ENCODE measurements around the gene DENND1A.
"Not testable (repeated sequence)": the region's sequence is repeated elsewhere in the genome, so short reads cannot be mapped to it uniquely, and the experiment has no call there.

Gene DENND1A

DNA sequence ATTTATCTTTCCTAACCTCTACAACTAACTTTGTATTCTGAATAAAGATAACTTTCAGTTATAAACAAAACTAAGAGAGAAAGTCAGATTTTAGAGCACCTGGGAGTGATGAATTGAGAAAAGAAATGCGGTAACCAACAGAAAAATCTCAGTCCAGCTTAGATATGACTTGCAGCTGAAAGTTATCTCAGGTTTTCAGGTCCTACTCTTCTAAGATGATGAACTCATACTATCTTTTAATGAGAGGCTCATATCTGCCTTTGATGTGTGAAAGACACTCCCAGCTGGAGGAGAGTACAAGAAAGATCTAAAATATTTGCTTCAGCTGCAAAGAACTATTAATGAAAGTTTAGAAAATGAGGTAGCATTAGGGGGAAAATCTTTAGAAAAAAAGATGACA lies 190.5 kb downstream of the DENND1A start:
- DNase-seq (ENCODE audit: low read depth), result no peak
- no peak overlapping the region for H3K4me3 ChIP-seq (ENCODE audit: low read depth, low read length)
- TF ChIP-seq, protein P1, sequence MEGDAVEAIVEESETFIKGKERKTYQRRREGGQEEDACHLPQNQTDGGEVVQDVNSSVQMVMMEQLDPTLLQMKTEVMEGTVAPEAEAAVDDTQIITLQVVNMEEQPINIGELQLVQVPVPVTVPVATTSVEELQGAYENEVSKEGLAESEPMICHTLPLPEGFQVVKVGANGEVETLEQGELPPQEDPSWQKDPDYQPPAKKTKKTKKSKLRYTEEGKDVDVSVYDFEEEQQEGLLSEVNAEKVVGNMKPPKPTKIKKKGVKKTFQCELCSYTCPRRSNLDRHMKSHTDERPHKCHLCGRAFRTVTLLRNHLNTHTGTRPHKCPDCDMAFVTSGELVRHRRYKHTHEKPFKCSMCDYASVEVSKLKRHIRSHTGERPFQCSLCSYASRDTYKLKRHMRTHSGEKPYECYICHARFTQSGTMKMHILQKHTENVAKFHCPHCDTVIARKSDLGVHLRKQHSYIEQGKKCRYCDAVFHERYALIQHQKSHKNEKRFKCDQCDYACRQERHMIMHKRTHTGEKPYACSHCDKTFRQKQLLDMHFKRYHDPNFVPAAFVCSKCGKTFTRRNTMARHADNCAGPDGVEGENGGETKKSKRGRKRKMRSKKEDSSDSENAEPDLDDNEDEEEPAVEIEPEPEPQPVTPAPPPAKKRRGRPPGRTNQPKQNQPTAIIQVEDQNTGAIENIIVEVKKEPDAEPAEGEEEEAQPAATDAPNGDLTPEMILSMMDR (conservative IDR thresholded peaks at IDR 0.05; ENCODE audit: low read depth, low read length), result no peak

DNA sequence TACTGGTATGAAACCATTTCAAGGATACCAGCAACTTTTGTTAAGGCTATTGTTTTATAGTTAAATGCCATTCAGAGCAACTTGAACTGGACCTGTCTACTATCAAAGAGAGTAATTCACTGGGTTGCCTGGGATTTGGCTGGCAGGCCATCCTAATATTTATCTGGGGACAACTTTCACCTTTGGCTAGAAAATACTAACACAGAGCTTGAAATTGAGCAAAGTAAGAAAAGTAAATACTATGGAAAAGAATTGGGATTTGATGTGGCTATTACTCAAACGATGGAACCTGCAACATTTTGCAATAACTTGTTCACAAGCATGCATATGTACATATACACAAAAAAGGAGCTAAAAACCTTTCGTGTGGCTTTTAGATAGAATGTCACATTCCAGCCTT lies 191.3 kb downstream of the DENND1A start:
- TF ChIP-seq, protein P1 (conservative IDR thresholded peaks at IDR 0.05; ENCODE audit: low read depth, low read length), result no peak
- no peak overlapping the region for H3K4me3 ChIP-seq (ENCODE audit: low read depth, low read length)
- DNase-seq (ENCODE audit: low read depth), result no peak

DNA sequence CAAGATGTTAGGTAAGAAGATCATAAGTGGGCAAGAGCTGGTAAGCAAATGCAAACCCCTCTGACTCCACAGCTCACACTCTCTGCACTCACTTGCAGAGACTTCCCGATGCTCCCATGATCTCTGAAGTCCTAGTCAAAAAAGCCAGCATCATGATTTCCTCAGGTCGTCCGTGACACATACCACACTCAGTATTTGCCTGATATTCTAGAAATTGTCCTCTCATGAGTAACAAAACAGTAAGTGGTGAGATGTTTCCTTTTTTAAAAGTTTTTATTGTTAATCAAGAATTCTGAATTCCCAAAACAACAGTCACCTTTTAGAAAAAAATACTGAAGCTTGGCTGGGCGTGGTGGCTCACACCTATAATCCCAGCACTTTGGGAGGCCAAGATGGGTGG lies 194.6 kb downstream of the DENND1A start:
- DNase-seq (ENCODE audit: low read depth), result no peak
- no peak overlapping the region for H3K4me3 ChIP-seq (ENCODE audit: low read depth, low read length)
- TF ChIP-seq, protein P1 (conservative IDR thresholded peaks at IDR 0.05; ENCODE audit: low read depth, low read length), result no peak

DNA sequence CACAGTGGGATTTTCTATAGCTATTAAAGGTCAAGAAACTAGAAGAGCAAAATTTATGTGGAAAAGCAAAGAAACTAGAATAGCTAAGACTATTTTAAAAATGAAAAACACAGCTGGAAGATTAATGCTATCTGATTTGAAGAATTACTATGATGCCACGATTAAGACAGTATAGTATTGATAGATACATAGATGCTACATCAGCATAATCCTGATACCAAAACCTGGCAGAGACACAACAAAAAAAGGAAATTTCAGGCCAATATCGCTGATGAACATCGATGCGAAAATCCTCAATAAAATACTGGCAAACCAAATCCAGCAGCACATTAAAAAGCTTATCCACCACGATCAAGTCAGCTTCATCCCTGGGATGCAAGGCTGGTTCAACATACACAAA lies 201.4 kb downstream of the DENND1A start:
- DNase-seq (ENCODE audit: low read depth); H3K4me3 ChIP-seq (ENCODE audit: low read depth, low read length): not testable (repeated sequence)

- TF ChIP-seq, protein P1 (conservative IDR thresholded peaks at IDR 0.05; ENCODE audit: low read depth, low read length), result no peak
- DNase-seq (ENCODE audit: low read depth), result peak; percentile 15
- H3K4me3 ChIP-seq (ENCODE audit: low read depth, low read length), result no peak overlapping the region
These were observed 202.6 kb downstream of the DENND1A start for GRCh38 chr9:123727332-123727731.

DNA sequence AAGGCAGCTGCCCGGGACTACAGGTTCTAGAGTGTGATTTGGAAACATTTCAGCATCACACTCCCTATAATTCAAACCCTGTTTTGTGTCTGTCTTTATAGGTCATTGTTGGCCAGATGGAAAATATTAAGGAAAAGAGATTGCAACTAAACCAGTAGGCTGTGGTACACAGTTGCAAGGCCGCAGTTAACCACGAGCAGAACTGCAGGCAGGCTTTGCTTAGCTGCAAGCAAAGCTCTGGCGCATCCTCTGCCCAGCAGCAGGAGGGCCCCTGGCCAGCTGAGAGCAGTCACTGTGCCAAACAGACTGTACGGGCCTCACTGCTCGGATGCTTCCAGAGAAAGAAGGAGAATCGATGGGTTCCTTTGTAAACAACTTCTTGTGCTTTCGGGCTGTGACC lies 204.5 kb downstream of the DENND1A start:
- no peak overlapping the region for H3K4me3 ChIP-seq (ENCODE audit: low read depth, low read length)
- TF ChIP-seq, protein P1 (conservative IDR thresholded peaks at IDR 0.05; ENCODE audit: low read depth, low read length), result no peak
- peak; percentile 32 for DNase-seq (ENCODE audit: low read depth)

GRCh38 chr9:123724211-123724796 lies 205.6 kb downstream of the DENND1A start:
- TF ChIP-seq, protein P1 (conservative IDR thresholded peaks at IDR 0.05; ENCODE audit: low read depth, low read length), result peak; percentile 66
- peak; percentile 82 for DNase-seq (ENCODE audit: low read depth)

More at GRCh38 chr9:123724211-123724796, 205.6 kb downstream of the DENND1A start:
- H3K4me3 ChIP-seq (ENCODE audit: low read depth, low read length), result no peak overlapping the region
